NCI-H2227 (cell line): ENCODE results near the gene TMEM258.

ENCODE experiments used
- DNase-seq: peaks from one replicate; lab custom pipeline; 2025; ENCODE audit not compliant: unreplicated experiment; lab: John Stamatoyannopoulos, UW

Gene TMEM258

DNA sequence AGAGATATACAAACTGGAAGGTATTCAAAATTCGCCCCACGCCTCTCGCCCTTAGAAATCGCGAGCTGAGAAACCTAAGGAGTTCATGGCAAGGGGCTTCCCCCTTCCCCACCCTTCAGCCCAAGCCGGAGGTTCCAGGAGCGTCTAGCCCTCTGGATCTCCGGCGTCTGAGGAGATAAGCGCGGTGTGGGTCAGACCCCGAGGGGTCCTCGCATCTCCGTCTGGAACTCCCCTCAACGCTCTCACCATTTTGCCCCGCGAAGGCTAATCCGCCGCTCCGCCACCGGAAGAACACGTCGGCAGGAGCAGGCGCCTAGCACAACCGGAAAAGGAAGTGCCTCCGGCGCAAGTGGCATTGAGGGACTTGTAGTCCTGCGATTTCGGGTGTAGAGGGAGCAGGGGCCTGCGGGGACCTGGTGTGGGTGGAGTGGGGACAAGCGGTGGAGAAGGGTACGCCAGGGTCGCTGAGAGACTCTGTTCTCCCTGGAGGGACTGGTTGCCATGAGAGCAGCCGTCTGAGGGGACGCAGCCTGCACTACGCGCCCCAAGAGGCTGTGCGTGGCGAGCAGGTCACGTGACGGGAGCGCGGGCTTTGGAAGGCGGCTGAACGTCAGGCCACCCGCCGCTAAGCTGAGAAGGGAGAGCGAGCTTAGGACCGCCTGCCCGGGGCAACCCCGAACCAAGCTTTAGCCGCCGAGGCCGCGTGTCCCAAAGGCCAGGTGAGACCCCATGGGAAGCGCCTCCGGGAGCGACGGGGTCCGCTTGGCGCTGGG is at the start of gene TMEM258, which contains the start of gene FEN1:
TMEM258 (minus strand) TSS at position 290 of the 773 bp plus-strand sequence; CDS start at position 249, 41 bp downstream.
FEN1 (plus strand) TSS at position 602 of the 773 bp plus-strand sequence. CDS start 2,451 bp downstream, outside the sequence.
- peak; percentile 95 for DNase-seq

DNA sequence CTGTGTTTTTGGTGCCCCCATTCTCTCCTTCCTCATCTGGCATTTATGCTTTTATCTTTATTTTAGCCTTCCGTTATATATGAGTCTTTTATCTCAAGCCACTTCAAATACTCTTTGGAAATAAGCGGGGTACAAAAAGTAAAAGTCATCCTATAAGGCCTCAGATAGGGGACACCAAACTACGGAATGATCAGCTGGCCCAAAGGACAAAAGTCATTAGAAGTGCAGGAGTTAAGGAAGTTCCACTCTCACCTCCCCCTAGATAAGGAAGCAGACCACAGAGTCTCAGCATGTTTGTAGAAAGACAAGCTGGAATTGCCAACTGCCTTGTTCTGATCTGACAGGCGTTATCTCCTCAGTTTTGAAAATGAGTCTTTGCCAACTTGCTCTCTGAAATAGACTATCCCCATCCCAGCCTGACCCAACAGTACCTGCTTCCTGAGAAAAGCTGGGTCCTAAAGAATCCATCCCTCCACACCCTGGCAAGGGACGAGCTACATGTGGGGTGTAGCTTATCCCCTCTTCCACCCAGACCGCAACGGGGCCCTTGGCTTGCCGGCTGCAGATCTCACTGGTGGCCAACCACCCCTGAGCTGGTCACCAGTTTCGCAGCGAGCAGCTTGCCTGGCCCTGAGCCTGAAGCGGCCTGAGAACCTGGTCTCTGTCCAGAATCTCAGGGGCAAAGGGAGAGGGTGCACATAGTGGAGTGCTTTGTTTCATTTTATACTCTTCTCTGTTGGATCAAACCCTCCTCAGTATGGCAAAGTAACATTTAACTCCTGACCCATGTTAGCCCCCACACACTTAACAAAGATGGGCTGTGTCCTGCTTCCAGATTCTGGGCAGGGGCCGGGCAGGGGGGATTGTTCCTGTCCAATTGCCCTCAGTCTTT is 49.5 kb upstream of the TMEM258 start:
- no peak for DNase-seq

DNA sequence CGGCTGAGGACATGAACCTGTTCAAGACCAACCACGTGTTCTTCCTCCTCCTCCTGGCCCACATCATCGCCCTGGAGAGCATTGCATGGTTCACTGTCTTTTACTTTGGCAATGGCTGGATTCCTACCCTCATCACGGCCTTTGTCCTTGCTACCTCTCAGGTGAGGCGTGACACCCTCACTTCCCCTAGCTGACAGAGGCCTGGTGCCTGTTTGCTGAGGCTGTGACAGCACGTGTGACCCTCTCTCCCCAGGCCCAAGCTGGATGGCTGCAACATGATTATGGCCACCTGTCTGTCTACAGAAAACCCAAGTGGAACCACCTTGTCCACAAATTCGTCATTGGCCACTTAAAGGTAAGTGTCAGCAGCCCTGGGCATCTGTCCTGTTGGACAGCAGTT is 48.0 kb upstream of the TMEM258 start:
- no peak for DNase-seq

DNA sequence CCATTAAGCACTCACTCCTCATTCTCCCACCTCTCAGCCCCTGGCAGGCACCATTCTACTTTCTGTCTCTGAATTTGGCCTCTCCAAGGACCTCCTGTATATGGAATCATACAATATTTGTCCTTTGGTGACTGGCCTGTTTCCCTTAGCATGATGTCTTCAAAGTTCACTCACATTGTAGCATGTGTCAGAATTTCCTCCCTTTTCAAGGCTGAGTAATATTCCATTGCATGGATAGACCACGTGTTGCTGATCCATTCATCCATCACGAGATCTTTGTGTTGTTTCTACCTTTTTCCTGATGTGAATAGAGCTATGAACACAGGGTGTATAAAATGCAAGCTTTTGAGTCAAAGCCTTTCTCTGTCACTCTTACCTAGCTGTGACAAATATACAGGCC is 47.3 kb upstream of the TMEM258 start:
- no peak for DNase-seq

DNA sequence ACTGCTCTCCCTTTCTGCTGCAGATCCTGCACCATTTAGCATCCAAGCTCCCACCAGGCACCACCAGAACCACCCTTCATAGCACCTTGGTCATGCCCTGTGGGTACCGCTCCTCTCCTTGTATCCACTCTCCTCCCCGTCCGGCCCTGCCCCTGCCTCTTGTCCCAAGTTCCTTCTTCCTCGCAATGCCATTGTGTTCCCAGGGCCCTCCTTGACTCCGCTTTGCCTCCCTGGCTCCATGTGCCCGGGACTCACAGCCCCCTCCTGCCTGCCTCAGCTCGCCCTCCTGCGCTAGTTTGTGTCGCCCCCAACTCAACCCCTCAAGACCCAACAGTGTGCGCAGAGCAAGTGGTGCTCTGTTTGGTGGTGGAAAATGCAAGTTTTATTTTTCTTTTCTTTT is 46.5 kb upstream of the TMEM258 start:
- no peak for DNase-seq

DNA sequence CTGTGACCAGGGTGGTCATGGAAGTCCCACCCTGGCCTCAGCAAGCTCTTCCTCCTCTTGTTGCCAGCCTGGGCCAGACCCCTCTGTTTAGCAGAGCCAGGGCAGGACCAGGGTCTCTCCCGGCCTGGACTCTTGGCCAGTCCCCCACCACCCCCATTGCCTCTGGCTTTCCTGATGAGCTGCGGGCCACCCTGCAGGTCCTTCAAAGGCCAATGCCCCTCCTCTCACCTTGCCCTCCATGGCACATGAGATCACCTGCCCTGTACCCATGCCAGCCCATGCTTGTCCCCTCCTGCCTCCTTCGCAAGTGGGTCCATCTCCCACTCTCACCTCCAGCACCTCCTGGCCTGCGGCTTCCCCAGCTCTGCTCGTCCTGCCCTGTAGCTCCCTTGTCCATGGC is 46.1 kb upstream of the TMEM258 start:
- DNase-seq: no peak

DNA sequence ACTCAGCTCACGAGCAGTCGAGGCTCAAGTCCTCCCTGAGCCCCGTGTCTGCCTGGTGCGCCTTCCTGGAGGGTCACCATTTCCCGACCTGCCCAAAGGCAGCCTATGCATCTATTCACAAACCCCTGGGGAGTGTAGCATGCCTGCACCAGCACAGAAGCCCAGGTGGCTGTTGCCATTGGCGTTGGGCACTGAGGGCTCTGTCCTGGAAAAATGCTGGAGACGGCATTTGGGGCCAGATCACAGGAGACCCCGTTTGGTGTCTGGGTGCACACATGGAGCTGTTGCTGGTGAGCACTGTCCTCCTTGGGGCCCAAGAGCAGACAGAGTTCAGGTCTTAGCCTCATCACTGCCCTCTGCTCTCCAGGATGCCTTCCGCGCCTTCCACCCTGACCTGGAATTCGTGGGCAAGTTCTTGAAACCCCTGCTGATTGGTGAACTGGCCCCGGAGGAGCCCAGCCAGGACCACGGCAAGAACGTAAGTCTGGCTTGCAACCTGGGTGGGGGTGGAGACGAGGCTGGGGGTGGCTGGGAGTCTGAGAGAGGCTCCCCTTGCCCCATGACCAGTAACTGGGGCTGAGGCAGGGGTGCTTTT is 45.1 kb upstream of the TMEM258 start:
- DNase-seq: no peak

DNA sequence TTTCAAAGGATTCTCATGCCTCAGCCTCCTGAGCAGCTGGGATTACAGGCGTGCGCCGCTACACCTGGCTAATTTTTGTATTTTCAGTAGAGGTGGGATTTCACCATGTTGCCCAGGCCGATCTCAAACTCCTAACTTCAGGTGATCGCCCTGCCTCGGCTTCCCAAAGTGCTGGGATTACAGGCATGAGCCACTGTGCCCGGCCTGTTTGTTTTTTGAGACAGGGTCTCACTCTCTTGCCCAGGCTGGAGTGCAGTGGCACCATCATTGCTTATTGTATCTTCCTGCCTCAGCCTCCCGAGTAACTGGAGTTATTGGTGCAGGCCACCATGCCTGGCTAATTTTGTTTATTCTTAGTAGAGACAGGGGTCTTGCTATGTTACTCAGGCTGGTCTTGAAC is 43.8 kb upstream of the TMEM258 start:
- no peak for DNase-seq

DNA sequence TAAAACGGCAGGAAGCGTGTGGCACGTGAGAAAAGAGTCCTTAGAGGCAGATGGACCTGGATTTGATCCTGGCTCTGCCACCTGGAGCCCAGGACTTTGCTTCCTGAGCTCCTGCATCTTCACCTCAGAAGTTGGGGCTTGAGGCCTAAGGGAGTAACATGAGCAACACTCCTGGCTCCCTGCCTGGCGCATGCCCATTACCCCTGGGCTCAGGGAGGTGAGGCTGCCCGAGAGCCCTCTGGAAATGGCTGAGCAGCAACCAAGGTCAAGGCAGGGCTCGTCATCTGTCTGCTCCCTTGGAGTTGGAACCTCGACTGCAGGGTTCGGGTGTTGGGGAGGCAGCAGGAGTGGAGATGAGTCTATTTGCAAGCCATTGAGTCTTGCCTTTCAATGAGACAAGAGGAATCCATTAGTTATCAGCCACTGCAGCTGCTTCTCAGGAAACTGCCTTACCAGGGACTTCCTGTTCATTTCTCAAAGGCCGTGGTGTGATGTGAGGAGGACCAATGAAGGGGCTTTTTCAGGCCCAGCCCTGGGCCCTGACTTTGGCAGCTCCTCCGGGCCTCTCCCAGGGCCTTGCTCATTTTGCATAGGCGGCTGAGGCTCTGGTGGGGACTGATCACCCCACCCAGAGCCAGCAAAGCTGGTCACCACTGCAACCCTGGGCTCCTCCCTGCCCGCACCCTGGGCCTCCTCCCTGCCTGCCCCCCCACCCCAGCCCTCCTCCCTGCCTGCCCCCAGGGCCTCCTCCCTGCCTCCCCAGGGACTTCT is 42.1 kb upstream of the TMEM258 start:
- DNase-seq: peak; percentile 40

DNA sequence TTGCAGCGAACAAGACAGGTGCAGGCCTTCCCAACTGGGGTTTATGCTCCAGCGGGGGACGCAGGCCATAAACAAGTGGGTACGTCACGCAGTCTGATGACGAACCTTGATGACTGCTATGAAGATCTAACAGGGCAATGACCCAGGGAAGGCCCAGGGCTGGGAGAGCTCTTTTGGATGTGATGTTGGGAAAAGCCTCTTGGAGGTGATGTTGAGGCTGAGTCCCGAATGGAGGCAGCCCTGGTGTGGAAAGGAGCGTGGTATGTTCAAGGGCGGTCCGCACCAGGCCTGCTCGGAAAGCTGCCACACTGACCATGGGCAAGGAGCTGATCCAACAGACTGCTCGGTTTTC is 41.5 kb upstream of the TMEM258 start:
- no peak for DNase-seq

DNA sequence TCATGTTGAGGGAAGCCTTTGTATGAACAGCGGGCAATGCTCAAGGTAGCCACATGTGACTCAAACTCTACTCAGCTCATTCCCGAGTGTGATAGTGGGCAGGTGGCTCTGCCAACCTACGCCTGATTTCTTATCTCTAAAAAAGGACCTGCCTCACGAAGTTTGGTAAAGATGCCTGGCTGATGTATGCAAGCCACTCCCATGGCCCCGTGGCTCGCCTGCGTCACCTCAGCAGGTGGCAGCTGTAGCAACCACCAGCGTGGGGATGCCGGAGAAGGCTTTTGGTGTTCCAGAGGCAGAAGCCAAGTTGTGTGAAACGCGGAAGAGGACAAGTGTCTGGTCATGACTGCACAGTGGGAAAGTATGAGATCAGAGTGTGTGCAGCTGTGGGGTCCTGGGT is 41.1 kb upstream of the TMEM258 start:
- no peak for DNase-seq

DNA sequence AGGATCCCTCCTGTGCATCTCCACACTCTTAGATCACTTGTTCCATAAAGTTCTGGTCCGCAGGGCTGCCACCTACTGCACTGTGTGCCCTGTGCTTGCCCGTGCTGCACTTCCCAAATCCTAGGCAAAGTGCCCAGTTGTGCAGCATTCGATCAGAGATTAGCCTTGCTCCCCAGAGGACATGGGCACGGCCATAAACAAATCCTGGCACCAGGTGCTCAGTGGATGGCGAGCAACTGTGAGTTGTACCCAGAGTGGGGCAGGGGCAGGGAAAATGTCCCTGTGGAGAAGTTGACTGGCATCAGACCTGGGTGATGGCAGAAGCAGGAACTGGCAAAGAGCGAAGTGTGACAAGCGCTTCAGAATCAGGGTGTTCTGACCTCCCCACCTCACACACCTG is 40.4 kb upstream of the TMEM258 start:
- DNase-seq: no peak

DNA sequence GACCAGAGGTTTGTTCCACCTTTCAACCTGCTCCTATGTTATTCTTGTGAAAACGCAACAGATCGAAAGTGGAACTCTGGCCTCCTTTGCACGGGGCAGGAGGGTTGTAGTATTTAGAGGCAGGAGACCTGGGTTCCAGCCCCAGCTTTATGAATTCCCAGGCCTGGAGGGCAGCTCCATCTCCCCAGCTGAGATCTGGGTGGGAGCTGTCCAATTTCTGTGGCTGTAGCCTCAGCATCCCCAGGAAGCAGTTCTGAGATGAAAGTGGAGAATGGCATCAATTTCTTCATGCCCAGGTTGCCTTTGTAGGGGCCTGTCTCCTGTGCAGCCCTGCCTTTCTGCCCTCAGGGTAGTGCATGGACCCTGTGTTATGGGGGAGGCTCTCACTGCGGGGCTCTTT is 39.8 kb upstream of the TMEM258 start:
- no peak for DNase-seq

DNA sequence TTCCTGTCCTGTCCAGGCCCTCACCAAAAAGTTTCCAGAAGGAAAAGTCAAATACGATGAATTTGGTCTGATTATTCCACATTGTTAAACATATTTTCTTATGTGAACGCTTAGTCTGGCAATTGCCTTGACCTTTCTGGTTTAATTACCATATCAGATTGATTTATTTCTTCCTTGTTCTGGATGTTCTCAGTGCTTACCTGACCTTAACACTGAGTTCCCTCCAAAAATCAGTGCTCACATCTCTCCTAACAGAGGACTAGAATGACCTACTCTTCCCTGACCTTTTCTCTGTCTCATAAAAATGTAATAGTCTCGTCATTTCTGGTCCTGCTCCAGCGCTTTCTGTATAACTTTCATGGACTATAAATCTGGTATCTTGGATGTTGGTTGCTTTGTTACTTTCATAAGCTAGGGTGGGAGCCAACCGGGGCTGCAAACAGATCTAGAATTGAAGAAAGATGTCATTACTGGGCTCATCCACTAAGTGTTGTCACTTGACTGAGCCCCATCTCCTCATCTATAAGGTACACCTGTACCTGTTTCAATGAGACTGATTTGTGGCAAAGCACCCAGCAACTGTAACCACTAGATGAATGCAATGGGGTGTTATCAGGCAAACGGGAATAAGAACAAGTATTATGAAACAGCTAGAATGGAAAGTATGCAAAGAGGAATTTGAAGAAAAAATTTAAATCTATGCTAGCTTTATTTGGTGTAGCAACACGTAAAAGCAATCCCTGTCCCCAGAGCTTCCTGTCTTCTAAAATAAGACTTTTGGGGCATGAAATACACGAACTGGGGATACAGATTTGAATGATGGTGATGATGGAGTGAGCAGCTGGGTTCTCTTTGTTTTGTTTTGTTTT is 38.1 kb upstream of the TMEM258 start:
- no peak for DNase-seq

DNA sequence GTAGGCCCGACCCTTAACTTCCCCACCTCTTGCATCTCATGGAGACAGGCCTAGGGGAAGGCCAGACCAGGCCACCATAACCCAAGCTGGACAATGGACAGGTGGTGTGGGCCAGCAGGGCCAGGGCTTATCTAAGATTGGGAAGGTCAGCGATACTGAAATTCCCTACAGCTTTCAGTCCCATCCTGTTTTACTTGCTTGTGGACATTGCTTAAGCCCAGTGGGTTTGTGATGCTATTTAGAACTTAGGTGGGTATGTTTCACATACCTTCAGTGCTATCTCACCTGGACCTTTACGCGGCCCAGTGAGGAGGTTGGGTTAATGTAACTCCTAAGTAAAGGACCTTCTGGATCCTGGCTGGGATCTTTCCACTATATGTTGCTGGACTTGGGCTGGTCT is 37.4 kb upstream of the TMEM258 start:
- DNase-seq: no peak

DNA sequence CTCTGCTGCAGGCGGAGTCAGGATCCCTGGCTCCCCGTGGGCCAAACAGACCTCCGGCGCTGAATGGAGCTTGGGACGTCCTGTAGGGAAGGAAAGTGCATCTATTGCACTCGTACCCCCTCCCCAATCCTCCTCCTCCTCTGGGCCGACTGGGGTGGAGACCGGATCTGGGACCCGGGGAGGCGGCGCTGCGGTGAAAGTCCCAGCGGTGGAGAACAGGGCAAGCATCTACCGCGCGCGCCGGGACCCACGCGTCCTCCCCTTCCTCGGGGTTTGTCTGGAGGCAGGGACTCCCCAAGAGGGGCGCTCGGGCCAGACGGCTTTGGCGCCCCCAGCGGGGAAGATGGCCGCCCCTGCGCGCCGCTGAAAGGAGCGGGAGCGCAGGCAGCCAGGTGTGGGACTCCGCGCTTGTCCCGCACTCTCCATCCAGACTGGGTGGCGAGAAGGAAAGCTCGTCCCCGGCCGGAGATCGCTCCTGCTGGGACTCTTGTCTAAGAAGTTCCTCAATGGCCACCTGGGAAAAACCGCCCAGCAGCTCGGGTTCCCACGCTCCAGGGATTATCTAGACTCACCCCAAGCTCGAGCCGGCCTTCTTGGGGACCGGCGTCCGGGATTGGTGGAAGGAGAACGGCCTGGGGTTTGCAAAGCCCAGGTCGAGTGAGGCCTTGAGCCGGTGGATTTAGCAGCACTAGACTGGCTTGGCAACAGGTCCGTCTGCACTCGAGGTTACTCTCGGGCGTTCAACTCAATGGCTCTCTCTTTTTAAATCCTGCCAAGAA is 36.4 kb upstream of the TMEM258 start:
- DNase-seq: peak; percentile 79

DNA sequence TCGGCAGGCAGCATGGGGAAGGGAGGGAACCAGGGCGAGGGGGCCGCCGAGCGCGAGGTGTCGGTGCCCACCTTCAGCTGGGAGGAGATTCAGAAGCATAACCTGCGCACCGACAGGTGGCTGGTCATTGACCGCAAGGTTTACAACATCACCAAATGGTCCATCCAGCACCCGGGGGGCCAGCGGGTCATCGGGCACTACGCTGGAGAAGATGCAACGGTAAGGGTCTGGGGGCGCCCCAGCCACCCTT is 35.9 kb upstream of the TMEM258 start:
- DNase-seq: no peak

DNA sequence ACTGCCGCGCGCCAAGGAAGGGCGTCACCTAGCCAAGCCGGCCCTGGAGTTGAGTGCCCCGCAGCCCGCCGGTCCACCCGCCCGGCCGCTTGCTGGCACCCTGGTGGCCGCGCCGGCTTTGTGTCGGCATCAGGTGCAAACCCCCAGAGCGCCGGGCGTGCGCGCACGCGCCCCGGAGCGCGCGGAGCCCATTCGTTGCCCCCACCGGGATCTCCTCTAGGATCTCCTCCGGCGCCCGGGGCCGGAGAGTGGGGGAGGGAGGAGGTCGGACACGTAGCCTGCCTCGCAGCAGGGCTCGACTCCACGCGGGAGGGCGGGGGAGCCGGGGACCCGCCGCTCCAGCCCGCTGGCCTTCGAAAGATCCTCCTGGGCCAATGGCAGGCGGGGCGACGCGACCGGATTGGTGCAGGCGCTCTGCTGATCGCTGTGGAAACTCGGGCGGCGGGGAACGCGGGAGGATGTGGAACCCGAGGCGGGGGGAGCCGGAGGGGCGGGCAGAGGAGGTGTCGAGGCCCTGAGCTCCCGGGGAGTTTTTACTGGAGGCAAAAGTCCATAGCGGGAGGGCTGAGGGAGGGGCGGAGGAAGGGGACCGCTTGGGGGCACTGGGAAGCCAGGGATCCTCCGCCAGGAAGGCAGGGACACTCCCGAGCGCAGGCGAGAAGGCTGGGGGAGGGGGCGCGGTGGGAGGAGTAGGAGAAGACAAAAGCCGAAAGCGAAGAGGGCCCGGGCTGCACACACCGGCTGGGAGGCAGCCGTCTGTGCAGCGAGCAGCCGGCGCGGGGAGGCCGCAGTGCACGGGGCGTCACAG is 35.4 kb upstream of the TMEM258 start, which contains the start of gene FADS2:
FADS2 (plus strand) TSS at position 730 of the 808 bp plus-strand sequence. CDS start 91 bp downstream, outside the sequence.
- DNase-seq: peak; percentile 97
